GM18499 (cell line): ENCODE measurements around the gene EDAR.

Source experiments
- ATAC-seq: cut with Tn5 transposase; IDR thresholded peaks from one replicate; pipeline ENCODE4 v1.9.1; 2021; ENCODE audit warnings: moderate number of reproducible peaks; ENCODE audit not compliant: insufficient read depth, unreplicated experiment

Gene EDAR

DNA sequence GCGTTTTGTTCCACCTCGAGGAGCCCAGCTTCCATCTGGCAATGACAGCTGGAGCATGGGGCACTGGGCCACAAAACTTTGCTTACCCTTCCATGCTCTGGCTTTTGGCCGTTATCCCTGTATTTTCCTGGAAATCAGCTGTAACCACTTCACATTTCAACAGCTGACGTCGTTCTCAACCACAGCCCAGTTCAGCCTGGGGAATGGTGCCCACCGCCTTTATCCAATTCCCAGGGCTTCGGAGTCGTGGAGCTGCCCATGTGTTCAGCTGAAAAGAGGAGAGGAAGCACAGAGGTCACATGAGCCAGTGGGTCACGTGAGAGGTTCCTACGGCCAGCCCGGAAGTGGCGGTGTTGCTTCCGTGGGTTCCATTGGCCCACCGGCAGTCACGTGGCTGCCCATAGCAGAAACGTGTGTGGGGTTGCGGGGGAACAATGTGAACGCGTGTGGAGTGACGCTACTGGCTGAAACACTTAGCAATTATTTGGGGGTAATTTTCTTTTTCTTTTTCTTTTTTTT lies 16.7 kb upstream of the EDAR start:
- no peak for ATAC-seq

DNA sequence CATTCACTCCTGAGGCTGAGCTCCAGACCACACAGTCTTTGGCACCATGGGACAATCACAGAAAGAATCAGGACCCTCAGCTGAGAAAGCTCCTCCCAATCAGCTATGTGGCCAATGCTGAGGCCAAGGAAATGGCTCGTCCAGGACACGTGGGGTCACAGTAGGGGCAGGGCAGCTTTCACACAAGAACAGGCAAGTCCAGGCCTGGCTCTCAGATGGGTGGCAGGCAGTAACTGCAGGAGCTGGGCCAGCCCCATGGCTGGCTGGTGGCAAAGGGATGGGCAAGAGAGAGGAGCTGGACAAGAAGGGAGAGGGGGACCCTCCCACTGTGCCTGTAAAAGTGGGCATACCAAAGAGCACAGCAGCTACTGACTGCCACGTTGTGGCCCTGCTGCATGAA lies 12.2 kb upstream of the EDAR start:
- ATAC-seq = no peak

DNA sequence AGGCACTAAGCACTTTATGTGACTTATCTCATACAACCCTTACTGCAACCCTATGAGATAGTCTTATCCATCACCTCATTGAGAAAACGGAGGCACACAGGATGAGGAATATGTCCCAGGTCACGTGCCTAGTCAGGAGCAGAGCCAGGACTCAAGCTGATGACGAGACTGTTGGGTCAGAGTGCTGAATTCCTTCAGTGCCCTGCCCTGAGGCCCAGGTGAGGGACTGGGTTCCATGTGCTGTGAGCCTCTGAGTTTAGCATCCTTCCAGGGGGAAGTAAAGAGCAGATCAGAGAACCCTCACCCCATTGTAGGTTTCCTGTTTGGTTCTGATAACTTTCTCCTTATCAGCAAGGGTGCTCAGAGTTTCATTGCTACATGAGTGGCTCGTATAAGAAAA lies 11.7 kb upstream of the EDAR start:
- no peak for ATAC-seq

DNA sequence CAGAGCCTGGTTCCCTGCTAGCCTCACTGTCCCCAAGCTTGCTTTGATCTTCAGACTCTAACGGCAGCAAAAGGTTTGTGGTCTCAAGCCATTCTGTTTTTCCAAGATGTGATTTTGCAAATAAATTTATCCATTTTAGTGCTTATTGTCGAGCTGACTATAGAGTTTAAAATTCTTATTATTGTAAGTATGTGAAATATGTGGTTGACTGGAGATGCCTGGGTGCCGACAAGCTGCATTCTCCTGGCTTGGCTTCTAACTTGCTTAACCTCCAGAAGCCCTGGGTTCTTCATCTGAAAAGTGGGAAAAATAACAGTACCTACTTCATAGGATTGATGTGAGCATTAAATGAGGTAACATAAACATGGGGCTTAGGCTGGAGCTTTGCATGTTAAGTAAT lies 9.9 kb upstream of the EDAR start:
- ATAC-seq = no peak

DNA sequence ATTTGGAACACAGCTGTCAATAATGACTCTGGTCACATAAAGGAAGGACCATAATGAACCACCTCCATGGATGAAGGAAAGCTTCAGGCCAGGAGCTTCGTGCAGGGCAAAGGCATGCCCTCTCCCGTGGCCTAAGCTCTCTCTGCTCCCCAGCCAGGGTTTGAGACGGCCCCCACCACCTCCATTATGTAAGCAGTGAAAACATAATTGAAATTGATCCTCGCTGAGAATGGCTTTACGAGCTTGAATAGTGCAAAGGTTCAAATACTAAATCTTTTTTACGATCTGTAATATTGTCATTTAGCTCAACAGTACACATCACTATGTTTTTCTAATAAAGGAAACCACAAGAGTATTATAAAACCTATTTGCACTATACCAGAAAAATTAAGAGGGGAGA lies 5.2 kb upstream of the EDAR start:
- ATAC-seq = no peak

DNA sequence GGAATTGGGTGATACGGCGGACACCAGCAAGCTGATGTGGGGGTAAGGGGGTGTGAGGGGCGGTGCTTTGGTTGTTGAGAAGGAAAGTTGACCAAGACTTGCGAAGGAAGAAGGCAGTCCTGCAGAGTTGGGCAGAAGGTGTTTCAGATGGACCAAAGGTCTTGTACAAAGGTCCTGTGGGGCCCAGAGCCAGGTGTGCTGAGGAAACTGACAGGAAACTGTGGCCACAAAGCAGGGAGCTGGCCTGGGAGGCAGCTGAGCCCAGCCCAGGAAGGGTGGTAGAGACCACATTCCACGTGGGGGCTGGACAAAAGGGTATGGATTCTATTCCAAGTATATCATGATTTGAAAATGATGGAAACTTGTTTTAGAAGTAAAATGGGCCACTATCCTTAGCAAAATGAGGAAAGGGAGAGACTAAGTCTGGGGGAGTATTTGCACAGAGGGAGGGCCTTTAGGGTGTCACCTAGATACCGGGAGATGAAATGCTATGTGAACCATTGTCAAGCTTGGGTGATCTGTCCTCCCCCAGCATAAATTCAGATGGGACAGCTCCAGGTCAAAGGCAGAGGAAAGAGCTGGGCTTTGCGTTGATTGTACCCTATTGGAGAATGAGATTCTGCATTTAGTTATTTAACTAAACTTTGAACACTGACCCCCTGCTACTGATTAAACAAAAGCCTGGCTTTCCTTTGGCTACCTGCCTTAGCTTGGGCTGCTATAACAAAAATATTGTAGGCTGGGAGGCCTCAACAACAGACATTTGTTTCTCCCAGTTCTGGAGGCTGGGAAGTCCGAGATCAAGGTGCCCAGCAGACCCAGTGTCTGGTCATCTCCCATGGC lies 4.3 kb upstream of the EDAR start:
- ATAC-seq = no peak

DNA sequence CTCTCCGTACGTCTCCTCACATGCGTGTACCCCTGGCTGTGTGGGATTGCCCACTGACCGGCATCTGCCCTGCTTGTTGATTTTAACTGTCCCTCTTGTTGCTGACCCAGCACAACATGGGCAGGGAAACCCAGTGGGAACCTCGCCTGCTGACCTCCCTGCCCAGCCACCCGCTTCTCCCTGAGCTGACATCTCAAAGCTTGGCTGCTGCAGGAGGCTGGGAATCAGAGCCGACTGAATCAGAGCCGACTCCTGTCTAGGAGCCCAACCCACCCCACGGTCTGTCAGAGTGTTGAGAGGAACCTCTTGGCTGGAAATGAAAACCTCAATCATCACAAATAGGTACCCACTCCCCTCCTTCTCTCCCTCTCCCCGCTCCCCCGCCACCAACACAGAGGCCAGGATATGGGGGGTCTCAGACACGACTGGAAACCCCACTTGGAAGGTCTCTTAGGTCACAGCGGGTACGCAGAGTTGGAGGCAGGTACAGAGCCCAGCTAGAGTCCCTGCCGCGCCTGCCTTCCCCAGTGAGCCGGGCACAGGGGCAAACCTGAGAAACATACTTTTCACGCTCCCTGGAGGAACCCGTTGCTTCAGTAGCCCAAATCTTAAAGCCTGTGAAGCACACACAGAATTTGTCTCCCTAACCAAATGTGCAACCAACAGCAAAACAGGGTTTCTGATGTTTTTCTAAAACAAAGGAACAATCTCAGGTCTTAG lies 784 bp downstream of the EDAR start:
- no peak for ATAC-seq

DNA sequence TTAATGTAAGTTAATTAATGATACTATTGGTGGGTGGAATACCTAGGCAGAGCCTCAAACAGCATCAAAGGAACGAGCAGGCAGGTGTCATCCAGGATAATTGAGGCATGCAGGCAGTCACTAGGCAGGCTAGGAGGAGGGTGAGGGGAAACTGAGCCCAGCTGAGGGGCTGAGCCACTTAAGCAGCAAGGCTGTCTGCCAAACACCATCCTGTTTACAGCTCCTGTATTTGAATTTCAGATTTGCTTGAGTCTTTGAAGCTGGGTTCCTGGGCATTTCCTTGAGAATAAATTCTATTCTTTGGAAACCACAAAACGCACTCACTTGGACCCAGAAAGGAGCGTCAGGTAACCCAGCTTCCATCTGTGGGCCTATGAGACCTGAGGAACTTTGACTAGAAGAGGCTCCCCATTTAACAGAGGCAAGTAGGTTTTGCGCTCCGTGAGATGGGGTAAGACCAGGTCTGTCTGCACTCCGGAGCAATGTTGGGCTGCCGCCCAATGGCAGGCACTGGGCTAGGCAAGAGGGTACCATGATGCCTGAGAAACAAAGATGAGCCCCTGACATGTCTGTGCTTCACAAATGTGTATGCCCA lies 2.0 kb downstream of the EDAR start:
- no peak for ATAC-seq

DNA sequence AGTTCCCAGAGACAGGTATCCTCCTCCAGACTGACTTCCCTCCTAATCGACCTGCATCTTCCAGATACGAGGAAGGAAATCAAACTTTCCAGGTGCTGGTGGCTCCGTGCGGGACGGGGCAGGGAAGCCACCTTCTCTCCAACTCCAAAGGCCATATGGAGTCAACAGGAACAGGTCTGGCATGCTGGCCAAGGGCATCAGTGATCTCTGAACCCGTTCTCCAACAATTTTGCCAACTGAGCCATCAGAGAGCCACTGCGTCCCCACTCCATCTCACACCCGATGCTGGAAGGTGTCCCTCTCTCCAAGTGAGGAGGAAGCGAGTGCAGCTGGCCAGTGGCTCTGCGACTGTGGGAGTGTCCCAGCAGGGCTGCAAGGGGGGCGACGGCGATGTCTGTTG lies 5.4 kb downstream of the EDAR start:
- no peak for ATAC-seq

DNA sequence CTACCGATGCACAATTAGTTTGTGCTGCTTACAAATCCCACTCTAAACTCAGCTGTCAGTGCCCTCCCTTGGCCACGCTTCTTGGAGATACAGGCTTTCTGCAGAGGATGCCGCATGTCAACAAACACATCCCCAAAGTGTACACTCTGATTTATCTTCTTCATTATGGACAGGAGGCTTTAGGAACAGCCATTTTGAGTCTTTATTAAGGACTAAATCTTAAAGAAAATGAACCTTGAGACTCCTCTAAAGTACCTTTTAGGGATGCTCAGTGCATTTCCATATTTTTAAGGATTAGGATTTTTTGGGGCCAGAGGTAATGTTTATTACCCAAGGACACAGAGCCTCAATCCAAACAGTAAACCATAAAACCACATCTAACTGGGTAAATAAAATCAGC lies 6.0 kb downstream of the EDAR start:
- ATAC-seq = no peak

DNA sequence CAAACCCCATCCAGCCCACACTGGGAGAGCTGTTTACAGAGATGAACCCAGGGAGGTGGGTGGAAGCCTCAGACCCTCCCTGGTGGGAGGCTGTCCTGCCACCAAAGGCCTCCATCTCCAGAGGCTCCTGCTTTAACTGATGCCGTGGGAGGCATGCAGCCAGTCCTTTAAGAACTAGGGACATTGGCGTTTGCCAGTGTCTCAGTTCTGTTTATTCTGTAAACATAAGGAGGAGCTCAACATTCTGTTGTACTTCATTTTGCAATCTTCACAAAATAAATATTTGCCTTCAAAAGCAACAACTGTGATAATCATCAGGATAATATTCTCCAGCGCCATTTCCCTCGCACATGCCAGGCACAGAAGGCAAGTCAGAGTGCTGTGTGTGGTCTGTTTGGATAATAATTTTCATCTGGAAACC lies 6.8 kb downstream of the EDAR start:
- ATAC-seq = no peak

DNA sequence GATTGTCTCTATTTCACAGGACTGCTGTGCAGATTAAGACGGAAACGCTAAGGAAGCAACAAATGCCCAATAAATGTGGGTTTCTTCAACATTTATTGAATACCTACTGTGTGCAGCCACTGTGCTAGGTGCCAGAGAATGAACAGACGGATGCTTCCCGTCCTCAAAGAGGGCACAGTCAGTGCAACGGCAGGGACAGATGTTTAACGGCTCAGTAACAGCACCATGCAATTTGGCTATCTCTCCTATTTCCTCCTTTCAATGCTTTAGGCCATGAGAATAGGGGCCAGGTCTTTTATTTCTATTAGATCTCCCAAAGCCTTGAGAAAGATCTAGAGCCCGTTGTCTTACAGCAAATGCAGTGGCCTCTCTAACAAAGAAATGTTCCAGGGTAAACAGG lies 7.2 kb downstream of the EDAR start:
- ATAC-seq = no peak

DNA sequence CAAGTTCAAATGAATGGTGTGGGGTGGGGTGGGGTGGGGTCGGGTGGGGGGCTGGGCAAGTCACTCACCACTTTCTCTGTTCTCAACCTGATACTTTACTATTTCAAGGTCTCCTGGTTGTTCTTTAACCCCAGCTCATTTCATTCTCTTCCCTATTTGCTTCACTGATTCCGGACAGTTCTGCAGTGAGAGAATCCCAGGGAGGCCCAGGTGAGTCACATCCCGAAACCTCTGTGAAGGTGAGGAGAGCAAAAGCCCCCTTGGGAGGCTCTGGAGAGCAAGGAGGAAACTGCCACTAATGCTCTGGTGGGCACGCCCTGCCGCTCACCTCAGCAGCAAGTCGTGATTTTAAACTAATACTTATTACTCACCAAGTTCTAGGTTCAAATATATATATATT lies 8.9 kb downstream of the EDAR start:
- ATAC-seq = no peak

DNA sequence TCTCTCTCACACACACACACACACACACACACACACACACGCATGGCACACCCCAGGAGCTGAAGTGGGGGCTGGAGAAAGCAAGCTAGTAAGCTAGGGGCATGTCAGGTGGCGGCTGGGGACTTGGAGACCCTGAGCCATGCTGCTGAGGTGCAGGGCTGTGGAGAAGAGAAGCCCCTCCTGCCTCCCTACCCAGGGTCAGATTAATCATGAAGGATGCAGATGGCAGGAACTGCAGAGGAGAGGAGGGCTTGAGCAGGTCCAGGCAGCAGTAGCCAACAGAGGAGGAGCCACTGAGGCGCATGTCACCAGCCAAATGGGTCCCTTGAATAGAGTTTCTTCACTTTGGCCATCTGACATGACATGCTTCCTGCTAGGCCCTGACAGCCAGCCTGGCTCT lies 9.6 kb downstream of the EDAR start:
- no peak for ATAC-seq

DNA sequence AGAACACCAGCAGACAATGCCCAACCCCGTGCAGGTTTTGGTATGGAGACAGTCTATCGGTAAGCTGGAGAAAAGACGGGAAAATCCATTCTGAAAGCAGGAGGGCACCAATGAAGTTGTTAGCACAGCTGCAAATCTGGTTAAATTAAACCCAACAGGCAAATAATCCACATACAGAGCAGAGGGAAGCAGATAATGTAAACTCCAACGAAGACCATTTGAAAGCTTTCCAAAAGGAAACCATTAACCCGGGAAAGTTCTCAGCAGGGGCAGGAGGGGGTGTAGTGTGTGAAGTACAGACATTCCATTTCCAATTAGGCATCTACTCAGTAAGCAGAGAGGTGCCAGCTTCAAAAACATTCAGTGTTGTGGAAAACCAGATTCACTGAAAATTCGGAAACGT lies 10.3 kb downstream of the EDAR start:
- no peak for ATAC-seq

DNA sequence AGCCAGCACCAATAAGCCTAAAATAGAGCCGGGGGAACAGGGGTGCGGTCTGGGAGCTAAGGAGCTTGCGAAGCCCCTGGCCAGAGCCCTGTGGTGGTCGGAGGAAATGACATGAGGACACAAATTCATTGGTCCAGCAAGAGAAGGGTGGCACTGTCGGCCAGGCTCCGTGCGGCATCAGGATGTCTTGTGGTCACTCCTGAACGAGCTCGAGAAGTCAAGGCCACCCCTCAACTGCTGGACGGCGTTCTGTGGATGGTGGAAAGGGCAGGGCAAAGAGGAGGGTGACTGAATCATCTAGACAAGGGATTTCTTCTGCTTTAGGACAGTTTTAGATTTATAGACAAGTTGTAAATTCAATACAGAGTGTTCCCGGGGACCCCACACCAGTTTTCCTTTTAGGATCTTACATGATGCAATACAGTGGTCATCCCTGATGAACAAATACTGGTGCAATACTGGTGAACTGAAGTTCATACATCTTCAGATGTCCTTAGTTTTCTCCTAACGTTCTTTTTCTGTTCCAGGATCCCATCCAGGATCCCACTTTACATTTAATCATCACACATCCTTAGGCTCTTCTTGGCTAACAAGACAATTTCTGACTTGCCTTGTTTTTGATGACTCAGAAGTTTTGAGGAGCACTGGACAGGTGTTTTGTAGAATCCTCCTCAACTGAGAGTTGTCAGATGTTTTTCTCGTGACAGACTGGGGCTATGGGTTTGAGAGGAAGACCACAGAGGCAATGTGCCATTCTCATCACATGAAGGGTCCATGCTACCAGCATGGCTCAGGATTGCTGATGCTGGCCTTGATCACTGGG lies 13.2 kb downstream of the EDAR start:
- no peak for ATAC-seq

DNA sequence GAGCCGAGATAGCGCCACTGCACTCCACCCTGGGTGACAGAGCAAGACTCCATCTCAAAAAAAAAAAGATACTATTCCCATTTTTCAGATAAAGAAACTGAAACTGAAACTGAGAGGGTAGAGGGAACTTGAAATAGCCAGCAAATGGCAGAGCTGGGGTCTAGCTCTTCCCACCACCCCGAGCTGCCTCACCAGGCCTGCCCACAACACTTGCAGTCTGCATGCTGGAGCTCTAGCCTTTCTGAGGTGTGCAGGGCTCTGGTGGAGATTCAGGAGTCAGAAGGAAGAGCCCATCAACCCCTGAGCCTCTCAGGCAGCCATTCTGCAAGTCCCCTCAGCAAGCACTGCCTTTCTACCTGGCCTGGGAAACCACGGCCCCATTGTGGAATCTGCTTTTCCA lies 14.3 kb downstream of the EDAR start:
- no peak for ATAC-seq

DNA sequence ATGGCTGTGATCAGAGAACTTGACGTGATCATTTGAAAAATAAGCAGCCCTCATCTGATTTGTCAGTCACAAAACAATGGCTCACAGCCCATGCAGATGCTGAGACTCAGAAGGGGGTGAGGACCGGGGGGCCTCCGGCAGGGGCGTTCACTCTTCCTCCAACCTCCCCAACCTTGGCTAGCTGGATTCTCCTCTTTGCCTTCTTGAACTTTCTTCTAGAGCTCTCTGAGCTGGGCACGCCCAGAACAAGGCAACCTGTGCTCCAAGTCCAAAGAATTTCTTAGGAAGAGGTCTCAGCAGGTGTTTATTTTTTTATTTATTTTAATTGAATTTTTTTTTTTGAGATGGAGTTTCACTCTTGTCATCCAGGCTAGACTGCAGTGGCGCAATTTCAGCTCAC lies 16.4 kb downstream of the EDAR start:
- ATAC-seq = no peak

DNA sequence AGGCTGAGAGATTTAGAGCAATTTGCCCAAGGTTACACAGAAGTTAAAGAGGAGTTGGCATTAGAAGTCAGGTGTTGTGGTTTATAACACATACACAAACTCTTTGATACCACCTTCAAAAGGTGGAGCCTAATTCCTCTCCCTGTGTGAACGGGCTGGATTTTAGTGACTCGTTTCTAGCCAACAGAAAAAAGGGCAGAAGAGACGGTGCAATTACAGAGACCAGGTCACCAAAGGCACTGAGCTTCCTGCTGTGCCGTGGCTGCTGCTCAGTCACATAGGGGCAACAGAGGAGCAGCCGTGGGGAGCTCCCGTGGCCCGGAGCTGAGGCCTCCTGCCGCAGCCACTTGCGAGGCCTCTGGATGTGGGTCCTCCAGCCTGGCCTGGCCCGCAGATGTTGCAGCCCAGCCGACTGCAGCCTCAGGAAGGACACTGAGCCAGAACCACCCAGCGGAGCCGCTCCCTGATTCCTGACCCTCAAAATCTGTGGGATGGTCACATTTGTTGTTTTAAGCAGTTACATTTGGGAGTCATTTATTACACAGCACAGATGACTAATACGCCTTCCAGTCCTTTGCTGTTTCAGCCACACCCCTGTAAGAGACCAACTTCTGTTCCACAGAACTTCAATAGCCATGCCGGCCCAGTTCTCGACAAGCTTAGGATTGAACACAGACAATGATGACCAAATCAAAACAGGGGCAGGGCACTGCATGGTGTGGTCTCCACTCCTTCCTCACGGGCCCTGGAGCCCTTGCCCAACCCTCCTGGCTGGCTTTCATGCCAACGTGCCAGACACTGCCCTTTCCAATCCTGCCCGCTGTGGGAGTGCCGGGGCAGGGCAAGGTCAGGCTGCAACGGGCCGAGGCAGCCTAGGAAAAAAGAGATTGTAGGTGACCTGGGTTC lies 17.1 kb downstream of the EDAR start:
- no peak for ATAC-seq
